AG04449 (cell line): ENCODE data around the gene ADGRV1.

Experiments
- CTCF ChIA-PET: fragments of 350-600 bp; formaldehyde crosslinking; extraction: SDS; loops from one replicate; lab custom pipeline; 2021; ENCODE audit warnings: antibody characterized with exemption; lab: Yijun Ruan, JAX
- POLR2A ChIA-PET: fragments of 400-600, 350-600 bp; formaldehyde crosslinking; extraction: SDS; loops from one replicate; lab custom pipeline; 2020; ENCODE audit warnings: antibody characterized with exemption, inconsistent platforms; lab: Yijun Ruan, JAX
- DNase-seq: peaks from one replicate; pipeline ENCODE4 v3.0.0-alpha.2; 2010; ENCODE audit warnings: low read depth, low spot score
- H3K4me3 ChIP-seq: 2 replicates; pipeline ENCODE4 v1.5.1; 2011; ENCODE audit warnings: low read depth, mild to moderate bottlenecking, control low read depth, low read length
- CTCF ChIP-seq: IDR thresholded peaks from one replicate; pipeline ENCODE4 v1.5.1; 2011; ENCODE audit warnings: mild to moderate bottlenecking, moderate library complexity, low read length, control low read depth, inconsistent platforms; ENCODE audit not compliant: insufficient read depth; ENCODE audit errors: missing control alignments

Gene ADGRV1

GRCh38 chr5:90940227-90940995, 381.8 kb downstream of the ADGRV1 start:
- no peak for TF ChIP-seq CTCF
- H3K4me3 ChIP-seq: no peak overlapping the region
- ChIA-PET CTCF (interaction anchor here (0.7 to 5.5 kb wide), 4 partner anchors 8 to 479 kb away, joined by 4 to 26 read pairs (median 10); no protein-coding TSS in a partner anchor), POLR2A (no interaction called here)
- no peak for DNase-seq

GRCh38 chr5:90941002-90941720, 382.6 kb downstream of the ADGRV1 start:
- CTCF ChIA-PET: interaction anchor here (0.7 to 5.5 kb wide), 3 partner anchors 9 to 478 kb away, joined by 4 to 26 read pairs (median 6); no protein-coding TSS in a partner anchor
- no peak for TF ChIP-seq CTCF
- POLR2A ChIA-PET: no interaction called here
- H3K4me3 ChIP-seq: no peak overlapping the region
- DNase-seq: no peak

GRCh38 chr5:90944116-90944515, 385.5 kb downstream of the ADGRV1 start:
- TF ChIP-seq CTCF: no peak
- H3K4me3 ChIP-seq: no peak overlapping the region
- DNase-seq: no peak
- ChIA-PET POLR2A (no interaction called here), CTCF (interaction anchor here (1.2 to 5.5 kb wide), 3 partner anchors 12 to 476 kb away, joined by 3 to 26 read pairs (median 8); no protein-coding TSS in a partner anchor)

- DNase-seq: no peak
- no peak for TF ChIP-seq CTCF
- ChIA-PET CTCF (no interaction called here), POLR2A (no interaction called here)
- no peak overlapping the region for H3K4me3 ChIP-seq
Measured at GRCh38 chr5:90947667-90948066, 389.1 kb downstream of the ADGRV1 start.

- no peak for TF ChIP-seq CTCF
- no peak for DNase-seq
- ChIA-PET POLR2A (no interaction called here), CTCF (no interaction called here)
- H3K4me3 ChIP-seq: no peak overlapping the region
Measured at GRCh38 chr5:90948969-90949368, 390.4 kb downstream of the ADGRV1 start.
